Fibroblast of skin of scalp (primary cell): ENCODE results near the gene PBX3.

Experiments used
- DNase-seq: peaks from one replicate; pipeline ENCODE4 v3.0.0-alpha.2; 2013

Gene PBX3

DNA sequence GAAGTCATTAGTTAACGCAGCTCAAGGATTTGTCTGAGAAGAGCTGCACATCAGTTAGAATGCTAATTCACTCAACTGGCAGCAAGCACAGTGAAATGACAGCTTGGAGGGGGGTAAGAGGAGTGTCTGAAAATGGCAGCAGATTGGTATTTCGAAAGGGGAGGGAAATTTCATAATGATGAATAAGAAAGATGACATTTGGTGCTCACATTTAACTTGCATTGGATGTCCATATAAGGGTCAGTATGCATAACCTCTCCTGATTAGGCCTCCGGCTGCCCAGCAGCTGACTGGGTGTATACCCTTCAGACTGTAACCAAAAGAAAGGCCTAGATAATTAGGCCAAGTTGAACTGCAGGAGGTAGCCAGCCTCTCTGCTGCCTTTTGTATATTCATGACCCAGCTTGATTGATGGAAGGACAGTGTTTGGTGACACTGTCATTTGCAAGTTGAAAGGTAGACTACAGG, 131.0 kb downstream of the PBX3 start:
- DNase-seq: peak; percentile 82

DNA sequence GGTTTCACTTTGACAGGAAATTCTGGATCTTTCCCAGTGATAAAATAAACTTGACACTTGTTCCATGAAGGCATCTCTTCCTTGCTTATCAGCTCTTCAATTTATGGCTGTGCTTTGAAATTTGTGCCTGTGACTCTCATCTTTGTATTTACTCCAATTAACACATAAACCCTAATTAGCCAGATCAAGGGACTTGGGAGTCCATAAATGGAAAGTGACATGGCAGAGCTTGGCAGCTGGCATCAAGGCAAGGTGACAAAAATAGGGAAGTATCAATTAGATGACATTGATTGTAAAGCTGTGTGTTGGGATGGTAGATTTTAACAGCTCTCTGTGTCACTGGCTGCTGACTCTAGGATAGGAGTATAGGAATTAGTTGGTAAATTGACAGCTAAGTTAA, 133.9 kb downstream of the PBX3 start:
- DNase-seq: no peak

DNA sequence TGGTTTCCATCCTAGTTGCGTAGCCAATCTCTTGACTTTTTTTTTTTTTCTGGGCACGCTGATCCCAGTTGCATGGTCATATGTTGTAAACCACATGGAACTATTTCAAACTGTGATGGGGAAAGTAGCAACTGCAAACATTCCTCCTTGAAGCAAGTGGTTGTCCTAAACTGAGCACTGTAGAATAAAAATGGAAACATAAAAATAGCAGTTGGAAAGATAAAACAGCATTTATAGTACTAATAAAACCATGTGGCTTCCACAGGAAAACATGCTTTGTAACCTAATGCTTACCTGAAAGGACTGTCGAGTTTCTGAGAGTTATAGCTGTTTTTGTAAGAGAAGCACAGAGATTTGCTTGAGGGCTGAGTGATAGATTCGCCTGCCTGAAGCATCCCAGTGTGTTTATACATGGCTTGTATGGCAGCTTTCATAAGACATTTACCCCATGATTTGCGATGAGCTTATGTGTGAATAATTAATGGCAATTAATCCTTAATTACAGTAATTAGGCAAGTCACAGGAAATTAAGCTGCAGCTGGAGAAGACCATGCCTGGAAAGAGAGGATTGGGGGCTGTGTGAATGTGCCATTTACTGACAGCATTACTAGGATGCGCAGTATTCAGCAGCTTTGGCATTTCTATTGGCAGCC, 136.5 kb downstream of the PBX3 start:
- DNase-seq: no peak

DNA sequence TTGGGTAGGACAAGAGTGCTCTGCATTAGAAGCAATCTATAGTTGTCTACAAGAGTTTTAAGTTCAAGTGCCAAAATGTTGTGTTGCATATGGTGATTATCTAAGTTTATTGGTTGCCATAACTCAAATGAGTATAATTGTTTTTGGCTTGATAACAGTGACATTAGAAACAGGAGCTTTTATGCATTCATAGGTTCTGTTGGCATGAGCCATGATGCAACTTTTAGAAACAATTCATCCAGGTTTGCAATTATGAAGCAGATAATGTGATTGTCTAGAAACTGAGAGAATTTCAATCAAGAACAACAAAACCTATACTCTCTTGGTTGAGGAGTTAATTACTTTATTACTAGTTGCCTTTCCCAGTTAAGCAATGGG, 137.0 kb downstream of the PBX3 start:
- no peak for DNase-seq

DNA sequence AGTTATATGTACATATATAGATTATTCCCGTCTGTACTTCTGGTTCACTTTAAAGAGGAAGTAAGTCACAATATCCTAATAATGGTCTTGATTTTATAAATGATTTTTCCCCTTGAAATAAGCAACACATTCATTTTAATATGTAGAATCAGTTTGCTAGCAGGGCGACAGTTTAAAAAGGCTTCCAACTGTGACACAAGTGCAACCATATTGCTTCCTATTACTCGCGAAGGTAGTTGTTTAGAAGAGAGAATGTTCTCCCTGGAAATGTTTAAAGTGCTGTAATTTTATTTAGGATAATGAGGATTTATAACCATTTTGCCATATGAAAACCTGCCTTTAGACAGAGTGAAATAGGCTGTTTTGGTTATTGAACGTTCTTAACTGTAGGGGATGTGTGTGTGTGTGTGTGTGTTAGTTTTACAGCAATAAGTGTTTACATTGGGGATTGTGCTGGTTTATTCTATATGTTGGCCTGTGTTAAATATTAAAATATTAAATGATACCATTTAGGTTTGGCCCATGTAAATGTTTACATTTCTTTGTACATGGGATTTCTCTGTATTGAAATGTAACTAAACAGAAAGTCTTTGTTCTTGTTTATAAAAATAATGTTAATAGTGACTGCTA, 138.3 kb downstream of the PBX3 start:
- no peak for DNase-seq

DNA sequence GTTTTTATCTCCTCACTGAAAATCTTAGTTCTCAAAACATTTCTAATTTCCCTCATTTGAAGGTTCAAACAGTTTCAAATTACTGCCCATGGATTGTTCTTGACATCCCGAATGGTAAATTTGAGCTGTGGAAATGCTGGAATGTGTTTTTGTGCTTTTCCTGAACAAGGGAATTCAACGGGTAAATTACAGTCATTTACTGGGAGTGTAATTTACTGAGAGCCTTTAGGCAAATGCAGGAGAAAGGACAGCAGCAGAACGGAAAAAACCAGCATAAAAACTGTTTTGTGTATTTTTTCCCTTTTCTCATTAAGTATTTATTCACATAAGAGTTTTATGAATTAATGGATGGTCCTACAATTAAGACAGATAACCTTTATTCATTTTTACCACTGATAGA, 139.2 kb downstream of the PBX3 start:
- DNase-seq: no peak

DNA sequence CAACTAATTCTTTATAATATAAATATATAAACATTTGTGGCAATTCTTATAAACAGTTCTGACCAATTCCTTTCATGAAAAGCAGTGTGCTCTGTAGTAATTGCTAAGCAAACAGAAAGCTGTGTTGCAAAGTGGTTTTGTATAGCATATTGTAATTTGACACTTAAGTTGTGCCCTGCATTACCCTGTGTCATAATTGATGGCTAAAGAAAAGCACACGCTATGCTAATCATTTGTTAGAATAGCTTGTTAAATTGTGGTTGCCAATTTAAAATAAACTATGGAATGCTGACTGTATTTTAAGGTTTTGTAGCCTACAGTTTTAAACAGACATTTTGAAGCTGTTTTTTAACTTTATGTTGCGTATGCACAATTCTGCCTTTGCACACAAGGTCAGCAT, 140.0 kb downstream of the PBX3 start:
- no peak for DNase-seq

DNA sequence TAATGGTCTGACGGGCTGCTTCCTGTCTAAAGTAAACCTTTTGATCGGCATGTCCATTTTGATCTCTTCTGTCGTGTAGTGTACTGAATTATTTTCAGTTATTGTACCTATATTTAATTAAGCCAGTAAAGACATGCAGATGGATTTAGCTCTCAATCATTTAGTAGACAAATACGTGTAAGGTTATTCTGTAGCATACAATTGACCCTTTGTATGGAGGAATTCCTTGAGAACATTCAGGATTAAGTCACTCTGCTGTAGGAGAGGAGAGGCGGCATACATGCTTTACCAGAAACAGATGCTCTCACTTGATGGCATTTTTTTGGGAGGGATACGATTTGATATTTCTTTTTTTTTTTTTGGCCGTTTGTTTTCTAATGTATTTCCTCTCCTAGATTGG, 141.0 kb downstream of the PBX3 start:
- peak; percentile 41 for DNase-seq

DNA sequence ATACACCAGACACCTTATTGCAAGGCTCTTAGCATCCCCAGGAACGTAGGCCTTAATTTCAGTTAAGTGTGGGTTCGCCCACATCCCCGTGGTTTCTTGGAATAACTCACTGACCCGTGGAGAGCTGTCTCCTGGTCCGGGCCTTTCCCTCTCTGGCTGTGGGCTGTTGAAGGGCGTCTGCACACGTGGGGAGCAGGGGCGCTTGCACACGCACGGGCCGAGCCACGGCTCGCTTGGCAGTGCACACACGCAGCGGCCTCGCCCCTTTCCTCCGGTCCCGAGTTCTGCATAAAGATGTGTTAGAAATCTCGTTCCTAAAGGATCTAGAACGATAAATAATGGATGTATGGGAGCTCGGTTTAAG, 141.9 kb downstream of the PBX3 start:
- no peak for DNase-seq

DNA sequence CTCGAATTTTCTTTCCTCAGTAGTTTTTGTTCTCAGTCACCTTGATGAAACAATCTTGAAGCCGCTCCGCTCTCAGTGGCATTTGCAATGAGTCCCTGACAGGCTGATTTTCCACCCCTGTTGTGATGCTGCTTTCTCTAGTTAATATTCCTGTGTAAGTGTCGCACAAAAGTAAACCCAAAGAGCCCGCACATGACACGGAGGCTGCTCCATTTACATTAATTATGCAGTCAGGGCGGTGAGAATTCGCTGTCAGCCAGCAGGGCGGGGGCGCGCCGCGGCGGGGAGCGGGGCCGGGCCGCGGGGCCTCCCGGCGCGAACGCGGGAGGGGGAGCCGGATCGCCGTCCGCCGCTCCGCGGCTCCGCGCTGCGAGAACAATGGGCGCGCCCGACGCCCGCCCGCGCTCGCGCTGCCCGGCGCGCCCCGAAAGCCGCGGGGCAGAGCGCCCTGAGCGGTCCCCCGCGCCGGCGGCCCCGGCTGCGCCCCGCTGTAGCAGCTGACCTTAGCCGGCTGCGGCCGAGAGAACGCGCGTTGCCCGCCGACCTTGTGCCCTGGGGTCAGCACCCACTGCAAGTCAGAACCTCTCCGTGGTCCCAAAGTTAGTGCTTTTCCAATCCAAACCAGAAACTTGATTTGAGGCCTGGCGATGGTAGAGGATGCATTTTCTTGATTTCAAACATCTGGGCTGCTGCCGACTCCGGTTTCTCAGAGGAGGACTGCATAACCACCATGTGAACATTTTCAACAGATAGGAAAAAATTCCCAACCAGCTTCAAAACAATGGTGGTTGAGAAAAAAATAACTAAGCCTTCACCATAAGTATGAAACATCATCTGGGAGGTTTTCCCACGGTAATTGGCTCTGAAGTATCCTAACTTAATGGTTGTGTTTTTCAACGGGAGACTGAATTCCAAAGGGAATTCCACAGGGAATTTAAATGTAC, 142.6 kb downstream of the PBX3 start:
- DNase-seq: peak; percentile 67

DNA sequence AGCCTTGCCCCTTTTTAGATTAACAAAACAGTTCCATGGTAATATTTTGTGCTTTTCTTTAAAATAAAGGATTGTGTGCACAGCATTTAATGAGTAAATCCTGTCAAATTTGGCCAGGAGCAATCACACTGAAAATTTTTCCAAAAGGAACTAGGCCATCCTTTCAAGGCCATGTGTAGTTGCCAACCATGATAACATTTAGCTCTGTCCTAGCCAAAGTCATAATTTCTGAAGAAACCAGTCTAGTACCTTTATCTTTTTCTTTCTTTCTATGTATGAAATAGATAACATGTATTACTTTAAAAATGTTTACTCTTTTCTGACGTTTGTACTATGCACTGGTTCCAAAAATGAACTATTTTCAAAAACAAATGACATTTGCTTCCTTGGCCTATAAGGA, 143.7 kb downstream of the PBX3 start:
- no peak for DNase-seq

DNA sequence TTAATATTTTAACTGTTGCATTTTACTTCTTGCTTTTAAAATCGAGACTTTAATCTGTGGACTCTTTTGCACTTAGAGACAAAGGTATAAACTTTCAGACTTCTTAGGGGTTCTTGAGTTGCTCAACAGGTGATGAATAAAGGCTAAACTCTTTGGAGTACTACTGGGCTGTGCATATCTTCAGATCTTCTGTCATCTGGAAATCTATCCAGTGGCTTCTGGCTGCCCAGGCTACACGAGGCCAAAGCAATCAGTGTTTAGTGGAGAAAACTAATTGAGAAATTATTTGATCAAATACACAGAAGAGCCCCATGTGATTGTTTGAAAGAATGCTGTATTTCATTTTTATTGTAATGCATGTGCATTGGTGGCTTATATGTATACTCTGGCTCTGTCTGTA, 146.1 kb downstream of the PBX3 start:
- DNase-seq: no peak

DNA sequence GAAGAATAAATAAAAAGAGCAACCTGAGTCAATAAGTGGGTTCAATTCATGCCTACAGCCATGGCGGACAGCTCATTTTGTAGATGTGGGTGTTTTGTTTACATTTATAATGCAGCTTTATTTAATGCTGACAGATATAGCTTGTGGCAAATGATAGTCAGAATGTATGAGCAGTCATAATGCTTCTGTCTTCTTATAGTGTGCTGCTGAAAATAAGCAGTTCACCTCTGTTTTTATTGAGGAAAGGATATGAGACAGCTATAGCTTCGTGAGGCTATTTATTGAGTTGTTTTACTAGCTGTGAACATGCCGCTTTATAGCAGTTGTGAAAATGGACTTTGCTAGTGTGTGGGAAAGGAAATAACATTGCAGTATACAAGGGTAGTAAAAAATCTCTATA, 147.4 kb downstream of the PBX3 start:
- DNase-seq: no peak

DNA sequence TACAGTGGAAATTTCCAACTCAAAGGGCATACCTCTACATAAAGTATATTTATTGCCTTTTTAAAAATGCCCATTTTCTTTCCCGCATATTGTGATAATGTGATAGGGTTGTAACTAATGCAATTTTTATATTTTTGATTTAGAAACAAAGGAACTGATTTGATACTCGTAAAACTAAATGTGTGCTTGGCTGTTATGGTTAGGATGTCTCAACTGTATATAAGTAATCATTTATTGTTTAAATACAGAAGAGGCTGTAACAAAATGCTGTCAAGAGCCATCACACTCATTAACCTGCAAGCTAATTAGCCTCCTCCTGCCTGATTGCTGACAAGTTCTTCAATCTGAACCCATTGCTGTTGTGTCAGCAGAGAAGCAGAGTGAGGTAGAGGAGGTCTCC, 149.2 kb downstream of the PBX3 start:
- DNase-seq: no peak

DNA sequence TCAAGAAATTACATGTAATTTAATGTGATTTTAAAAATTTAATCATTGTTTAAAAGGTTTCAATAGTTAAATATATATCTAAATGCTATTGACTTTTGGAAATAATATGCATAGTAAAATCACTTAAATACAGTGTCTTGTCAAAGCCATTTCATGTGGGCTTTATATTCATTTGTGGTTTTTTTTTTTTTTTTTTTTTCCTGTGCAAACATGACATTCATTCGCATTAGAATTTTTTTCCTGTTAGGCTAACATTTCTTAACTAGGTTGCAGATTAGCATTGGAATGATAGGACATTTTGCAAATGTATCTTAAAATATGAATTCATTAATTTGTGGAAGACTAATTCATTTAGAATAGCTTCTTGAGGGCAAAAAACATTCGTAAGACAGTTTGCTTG, 149.8 kb downstream of the PBX3 start:
- DNase-seq: no peak

DNA sequence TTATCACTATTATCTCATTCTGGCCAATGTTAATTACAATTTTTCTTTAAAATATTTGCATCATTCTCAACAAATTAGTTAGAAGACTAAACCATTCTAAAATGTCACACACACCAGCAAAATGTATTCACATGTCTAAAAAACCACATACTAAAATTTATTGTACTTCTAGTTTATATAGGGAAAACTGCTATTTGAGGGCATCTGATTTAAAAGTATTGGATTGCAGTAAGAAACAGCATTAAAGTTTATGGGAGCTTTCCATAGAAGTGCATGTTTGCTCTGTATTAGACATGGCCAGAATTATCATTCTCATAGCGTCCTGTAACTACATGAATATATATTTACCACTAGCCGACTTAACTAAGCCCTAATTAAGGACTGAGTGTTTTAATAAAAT, 150.3 kb downstream of the PBX3 start:
- no peak for DNase-seq

DNA sequence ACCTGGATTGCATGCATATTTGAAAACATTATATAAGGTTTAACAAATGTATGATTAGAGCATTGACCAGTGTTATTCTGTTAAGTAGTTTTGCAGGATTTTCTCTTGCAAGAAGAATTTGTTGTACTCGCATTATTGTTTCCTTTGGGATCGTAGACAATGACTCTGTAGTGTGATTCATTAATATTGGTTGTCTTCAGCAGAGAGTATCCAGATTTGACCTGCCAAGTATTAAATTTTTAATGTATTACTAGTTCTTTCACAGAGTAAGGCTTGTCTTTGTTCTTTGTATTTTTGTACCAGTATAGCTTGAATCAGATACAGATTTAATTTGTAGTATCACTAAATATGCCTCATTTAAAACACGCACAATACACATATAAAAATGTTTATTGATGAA, 155.0 kb downstream of the PBX3 start:
- DNase-seq: no peak

DNA sequence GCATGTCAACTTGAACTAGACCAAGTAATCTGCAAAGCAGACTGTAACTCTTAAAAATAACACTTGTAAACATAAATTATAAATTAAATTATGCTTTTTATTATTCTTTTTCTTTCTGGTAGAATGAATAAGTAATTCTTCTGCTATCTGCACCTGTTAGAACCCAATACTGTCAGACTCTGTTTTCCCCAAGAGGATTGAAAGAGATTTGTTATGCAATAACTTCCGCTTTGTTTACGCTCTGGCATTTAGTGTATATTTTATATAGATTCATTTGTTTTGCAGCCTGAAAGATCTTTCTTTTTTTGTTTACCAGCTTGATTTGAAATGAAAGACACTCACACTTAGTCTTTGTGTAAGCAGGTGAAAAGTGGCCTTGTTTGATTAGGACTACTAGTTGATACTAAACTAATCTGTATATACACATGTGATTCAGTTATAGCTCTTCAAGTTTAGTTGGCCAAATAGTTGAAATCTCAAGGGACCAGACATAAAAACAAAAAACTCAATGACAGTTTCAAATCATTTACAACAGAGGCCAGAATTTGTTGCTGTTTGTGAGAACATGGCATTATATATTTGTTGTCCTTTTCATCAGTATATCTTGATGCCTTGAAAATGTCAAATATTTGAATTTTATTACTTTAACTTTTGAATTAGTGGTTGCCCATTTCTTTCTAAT, 155.8 kb downstream of the PBX3 start:
- DNase-seq: no peak

DNA sequence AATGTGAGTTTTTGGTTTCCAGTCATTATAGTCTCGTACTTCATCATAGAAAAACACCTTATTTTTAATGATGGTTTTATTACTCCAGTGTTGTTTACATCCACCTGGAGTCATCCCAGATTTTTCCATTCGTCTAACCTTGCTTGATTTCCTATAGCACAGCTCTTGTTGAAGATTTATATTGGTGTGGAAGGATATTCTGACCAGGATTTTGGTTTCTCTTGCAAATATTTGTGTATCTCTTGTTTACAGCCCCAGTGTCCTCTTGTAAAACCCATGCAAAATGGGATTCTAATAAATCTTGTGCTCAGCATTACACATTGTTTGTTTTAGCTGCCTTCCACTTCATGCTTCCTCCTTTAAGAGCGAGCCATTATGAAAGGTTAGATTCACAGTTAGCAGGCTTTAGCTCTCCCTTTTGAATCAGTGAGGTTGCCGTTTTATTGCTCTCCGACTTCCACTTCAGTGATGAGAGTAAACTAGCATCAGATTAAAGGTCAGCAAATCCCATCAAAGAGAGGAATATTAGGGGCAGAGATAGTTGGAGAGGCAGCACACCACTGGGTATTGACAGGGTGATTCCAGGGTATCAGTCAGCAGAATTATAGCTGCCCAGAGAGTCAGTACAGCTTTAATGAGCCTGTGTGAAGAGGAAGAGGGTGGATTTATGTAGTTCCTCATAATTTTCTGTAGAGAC, 157.1 kb downstream of the PBX3 start:
- DNase-seq: no peak

DNA sequence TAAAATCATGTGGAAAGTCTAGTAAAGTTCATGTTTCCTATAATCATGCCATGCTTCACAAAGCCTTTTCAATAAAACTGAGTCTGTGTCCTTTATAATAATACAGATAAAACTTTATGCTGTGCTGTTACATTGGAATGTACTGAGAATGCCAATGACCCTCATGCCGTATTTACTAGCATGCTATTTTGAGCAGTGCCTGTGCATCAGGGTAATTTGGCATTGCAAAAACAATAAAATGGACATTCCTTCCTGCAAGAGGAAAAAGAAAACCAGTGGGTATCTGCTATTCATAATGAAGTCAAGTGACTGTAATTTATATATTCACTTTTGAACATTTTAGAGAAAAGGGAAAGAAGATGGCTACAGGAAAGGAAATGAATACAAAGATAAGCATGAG, 159.0 kb downstream of the PBX3 start:
- DNase-seq: peak; percentile 72

DNA sequence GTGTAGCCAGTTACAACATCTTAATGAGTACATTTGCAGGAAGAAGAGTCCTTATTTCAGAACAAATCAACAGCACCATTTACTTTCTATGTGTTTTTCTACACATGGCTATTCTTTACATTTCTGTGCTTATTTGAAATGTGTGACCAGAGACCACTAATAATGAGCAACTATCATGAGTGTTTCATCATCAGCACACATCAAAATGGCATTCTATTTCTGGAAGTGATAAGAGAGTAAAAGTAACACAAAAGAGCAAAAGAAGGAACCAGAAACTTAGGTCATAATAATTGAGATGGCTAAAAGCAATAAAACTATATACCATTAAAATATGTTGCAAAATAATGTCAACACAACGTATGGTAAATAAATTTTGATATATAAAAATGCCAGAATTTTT, 159.7 kb downstream of the PBX3 start:
- DNase-seq: no peak

DNA sequence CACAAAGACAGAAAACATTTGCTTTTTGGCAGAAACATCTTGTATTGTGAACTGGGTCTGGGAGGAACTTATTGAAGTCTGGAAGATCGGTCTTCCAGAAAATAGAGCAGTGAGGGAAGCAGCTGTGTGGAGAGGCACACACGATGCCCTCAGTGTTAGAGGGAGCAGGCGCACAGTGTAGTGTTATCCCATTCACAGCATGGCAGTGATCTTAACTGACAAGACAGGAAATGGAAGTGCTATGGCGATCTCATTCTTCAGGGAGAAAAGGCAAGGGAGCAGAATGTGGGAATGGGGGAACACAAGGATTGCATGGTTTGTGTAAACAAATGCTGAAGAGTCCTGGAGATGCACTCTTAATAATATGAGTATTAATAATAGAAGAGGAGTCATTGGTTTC, 161.0 kb downstream of the PBX3 start:
- no peak for DNase-seq

DNA sequence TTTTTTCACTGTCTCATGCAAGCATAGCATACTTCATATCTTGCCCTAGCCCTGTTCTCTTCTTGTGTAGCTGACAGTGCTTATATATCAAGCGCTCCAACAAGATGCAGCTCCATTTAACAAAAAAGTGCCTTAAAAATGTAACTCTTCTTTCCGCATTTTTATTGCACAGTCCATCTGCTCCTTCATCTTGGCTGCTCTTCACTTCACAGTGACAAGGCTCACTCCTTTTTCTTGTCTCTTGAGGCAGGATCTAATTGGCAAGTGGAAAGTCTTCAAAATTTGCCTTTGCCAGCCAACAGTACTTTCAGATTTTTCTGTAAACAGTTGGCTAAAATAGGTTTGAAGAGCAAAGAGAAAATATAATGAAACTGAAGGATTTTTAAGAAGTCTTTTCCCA, 161.8 kb downstream of the PBX3 start:
- DNase-seq: no peak
